OCI-LY1 (cell line): ENCODE data around the gene PXDN.

Experiments
- H2AFZ ChIP-seq: fragments of 200-600 bp; sonication (generic), shearing (Covaris generic); 2 replicates; pipeline ENCODE4 v1.6.0; 2014; ENCODE audit warnings: antibody characterized with exemption, mild to moderate bottlenecking, low read length
- H3F3A ChIP-seq: fragments of 200-600 bp; sonication (generic), shearing (Covaris generic); 2 replicates; pipeline ENCODE4 v1.6.0; 2014; ENCODE audit warnings: mild to moderate bottlenecking, antibody characterized with exemption, low read length, moderate library complexity; ENCODE audit not compliant: insufficient read depth
- H3K27ac ChIP-seq: fragments of 200-600 bp; sonication (generic); 2 replicates; pipeline ENCODE4 v1.5.1; 2014; ENCODE audit warnings: low read length, mixed run types, mild to moderate bottlenecking, low read depth; ENCODE audit not compliant: poor library complexity, severe bottlenecking
- H3K27me3 ChIP-seq: fragments of 200-600 bp; sonication (generic); 2 replicates; pipeline ENCODE4 v1.6.0; 2014; ENCODE audit warnings: antibody characterized with exemption, mild to moderate bottlenecking, low read length, moderate library complexity; ENCODE audit not compliant: insufficient read depth
- H3K36me3 ChIP-seq: fragments of 200-600 bp; sonication (generic); 2 replicates; pipeline ENCODE4 v1.6.1; 2014; ENCODE audit warnings: mild to moderate bottlenecking, antibody characterized with exemption, low read length, moderate library complexity, mixed read lengths; ENCODE audit not compliant: insufficient read depth
- H3K4me1 ChIP-seq: fragments of 200-600 bp; sonication (generic); 2 replicates; pipeline ENCODE4 v1.5.1; 2014; ENCODE audit warnings: mild to moderate bottlenecking, low read length, moderate library complexity; ENCODE audit not compliant: insufficient read depth, severe bottlenecking
- H3K4me2 ChIP-seq: fragments of 200-600 bp; sonication (generic), shearing (Covaris generic); 2 replicates; pipeline ENCODE4 v1.6.1; 2014; ENCODE audit warnings: low read length
- H3K4me3 ChIP-seq: fragments of 200-600 bp; sonication (generic); 2 replicates; pipeline ENCODE4 v1.5.1; 2014; ENCODE audit warnings: low read length, low read depth, mild to moderate bottlenecking, mixed read lengths; ENCODE audit not compliant: poor library complexity, severe bottlenecking
- H3K79me2 ChIP-seq: fragments of 200-600 bp; shearing (Covaris generic); 2 replicates; pipeline ENCODE4 v1.6.1; 2016; ENCODE audit warnings: mixed run types, low read length, mixed read lengths; ENCODE audit not compliant: insufficient read depth
- H3K9ac ChIP-seq: fragments of 200-600 bp; sonication (generic), shearing (Covaris generic); 2 replicates; pipeline ENCODE4 v1.6.1; 2014; ENCODE audit warnings: mild to moderate bottlenecking, low read length, mixed read lengths
- H3K9me2 ChIP-seq: fragments of 200-600 bp; sonication (generic), shearing (Covaris generic); 2 replicates; pipeline ENCODE4 v1.6.1; 2014; ENCODE audit warnings: low read depth, mild to moderate bottlenecking, low read length, mixed read lengths
- H3K9me3 ChIP-seq: fragments of 200-600 bp; shearing (Covaris generic); 2 replicates; pipeline ENCODE4 v1.6.1; 2014; ENCODE audit warnings: low read length, mixed read lengths
- H4K20me1 ChIP-seq: fragments of 200-600 bp; sonication (generic), shearing (Covaris generic); 2 replicates; pipeline ENCODE4 v1.6.0; 2016; ENCODE audit warnings: mild to moderate bottlenecking, low read length; ENCODE audit not compliant: insufficient read depth
- EZH2 ChIP-seq: fragments of 200-600 bp; sonication (generic), shearing (Covaris generic); IDR thresholded peaks from 2 replicates; pipeline ENCODE4 v1.8.0; 2017; ENCODE audit warnings: borderline replicate concordance, mixed run types, mild to moderate bottlenecking, antibody characterized with exemption, low read length, moderate library complexity, mixed read lengths
- TF ChIP-seq, protein P1 (sequence below): fragments of 200-600 bp; sonication (generic), shearing (Covaris generic); IDR thresholded peaks from 2 replicates; pipeline ENCODE4 v1.5.1; 2017; ENCODE audit warnings: mild to moderate bottlenecking, antibody characterized with exemption, low read length, moderate library complexity, mixed read lengths

Gene PXDN

GRCh38 chr2:1642066-1642861 lies 102.1 kb downstream of the PXDN start:
- H3K9me2 ChIP-seq, result no peaks in the 10 kb centered on the region
- no peak overlapping the region for H3K4me3 ChIP-seq
- H3F3A ChIP-seq, result no peaks in the 10 kb centered on the region
- no peaks in the 10 kb centered on the region for H3K9me3 ChIP-seq
- H2AFZ ChIP-seq, result no peak overlapping the region
- H3K36me3 ChIP-seq, result no peaks in the 10 kb centered on the region
- no peak overlapping the region for H3K9ac ChIP-seq
- H3K79me2 ChIP-seq, result no peaks in the 10 kb centered on the region
- H3K4me1 ChIP-seq, result no peaks in the 10 kb centered on the region
- H3K27me3 ChIP-seq, result no peaks in the 10 kb centered on the region; the same call in 1 of the 2 replicates
- no peak overlapping the region for H3K4me2 ChIP-seq
- no peak overlapping the region for H3K27ac ChIP-seq
- H4K20me1 ChIP-seq, result no peaks in the 10 kb centered on the region
- TF ChIP-seq EZH2, result no peak
- TF ChIP-seq, protein P1, sequence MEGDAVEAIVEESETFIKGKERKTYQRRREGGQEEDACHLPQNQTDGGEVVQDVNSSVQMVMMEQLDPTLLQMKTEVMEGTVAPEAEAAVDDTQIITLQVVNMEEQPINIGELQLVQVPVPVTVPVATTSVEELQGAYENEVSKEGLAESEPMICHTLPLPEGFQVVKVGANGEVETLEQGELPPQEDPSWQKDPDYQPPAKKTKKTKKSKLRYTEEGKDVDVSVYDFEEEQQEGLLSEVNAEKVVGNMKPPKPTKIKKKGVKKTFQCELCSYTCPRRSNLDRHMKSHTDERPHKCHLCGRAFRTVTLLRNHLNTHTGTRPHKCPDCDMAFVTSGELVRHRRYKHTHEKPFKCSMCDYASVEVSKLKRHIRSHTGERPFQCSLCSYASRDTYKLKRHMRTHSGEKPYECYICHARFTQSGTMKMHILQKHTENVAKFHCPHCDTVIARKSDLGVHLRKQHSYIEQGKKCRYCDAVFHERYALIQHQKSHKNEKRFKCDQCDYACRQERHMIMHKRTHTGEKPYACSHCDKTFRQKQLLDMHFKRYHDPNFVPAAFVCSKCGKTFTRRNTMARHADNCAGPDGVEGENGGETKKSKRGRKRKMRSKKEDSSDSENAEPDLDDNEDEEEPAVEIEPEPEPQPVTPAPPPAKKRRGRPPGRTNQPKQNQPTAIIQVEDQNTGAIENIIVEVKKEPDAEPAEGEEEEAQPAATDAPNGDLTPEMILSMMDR, result no peak

DNA sequence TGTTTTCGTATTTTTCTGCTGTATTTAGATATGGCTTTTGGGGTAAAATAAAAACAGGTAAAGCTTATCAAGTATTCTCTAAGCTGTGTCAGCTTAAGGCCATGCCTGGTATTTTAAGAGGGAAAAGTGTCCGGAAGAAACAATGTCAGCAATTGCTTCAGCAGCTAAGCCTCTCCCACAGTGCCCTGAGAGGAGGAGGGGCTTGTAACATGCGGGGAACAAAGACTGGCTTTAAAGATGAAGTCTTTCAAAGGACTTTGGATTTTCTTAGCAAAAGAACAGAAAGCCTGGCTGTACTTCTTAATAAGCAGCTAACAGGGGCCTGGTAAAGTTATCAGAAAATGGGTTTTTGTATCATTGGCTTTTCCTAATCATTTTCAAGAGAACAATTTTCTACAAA lies 102.8 kb downstream of the PXDN start:
- Histone ChIP-seq H3K27me3 (no peaks in the 10 kb centered on the region; the same call in 1 of the 2 replicates), H3K79me2 (no peaks in the 10 kb centered on the region), H3K9me3 (no peaks in the 10 kb centered on the region), H3K27ac (no peak overlapping the region), H3K9me2 (no peaks in the 10 kb centered on the region), H3K4me1 (no peaks in the 10 kb centered on the region), H4K20me1 (no peaks in the 10 kb centered on the region), H3K4me2 (no peak overlapping the region), H2AFZ (no peak overlapping the region), H3K9ac (no peak overlapping the region), H3F3A (no peaks in the 10 kb centered on the region), H3K36me3 (no peaks in the 10 kb centered on the region), H3K4me3 (no peak overlapping the region)
- no peak for TF ChIP-seq EZH2
- TF ChIP-seq, protein P1, result no peak

- no peaks in the 10 kb centered on the region; the same call in 1 of the 2 replicates for H3K27me3 ChIP-seq
Observed at GRCh38 chr2:1640301-1641135, 103.8 kb downstream of the PXDN start.

More at GRCh38 chr2:1640301-1641135, 103.8 kb downstream of the PXDN start:
- no peak for TF ChIP-seq EZH2
- TF ChIP-seq, protein P1, result no peak
- Histone ChIP-seq H3K9ac (no peak overlapping the region), H3K9me3 (no peaks in the 10 kb centered on the region), H3K27ac (no peak overlapping the region), H3K9me2 (no peaks in the 10 kb centered on the region), H3F3A (no peaks in the 10 kb centered on the region), H4K20me1 (no peaks in the 10 kb centered on the region), H3K36me3 (no peaks in the 10 kb centered on the region), H2AFZ (no peak overlapping the region), H3K4me1 (no peaks in the 10 kb centered on the region), H3K79me2 (no peaks in the 10 kb centered on the region), H3K4me2 (no peak overlapping the region), H3K4me3 (no peak overlapping the region)
